GM12872 (cell line): ENCODE results near the gene INTS11.

Experiments used
- TF ChIP-seq, protein P1 (sequence below): IDR thresholded peaks from 3 replicates; pipeline ENCODE4 v1.5.1; 2011; ENCODE audit warnings: low read depth, mild to moderate bottlenecking, low read length, moderate library complexity; ENCODE audit not compliant: insufficient read depth

The INTS11 gene

GRCh38 chr1:1274931-1275431 is 49.5 kb downstream of the INTS11 start:
- TF ChIP-seq, protein P1, sequence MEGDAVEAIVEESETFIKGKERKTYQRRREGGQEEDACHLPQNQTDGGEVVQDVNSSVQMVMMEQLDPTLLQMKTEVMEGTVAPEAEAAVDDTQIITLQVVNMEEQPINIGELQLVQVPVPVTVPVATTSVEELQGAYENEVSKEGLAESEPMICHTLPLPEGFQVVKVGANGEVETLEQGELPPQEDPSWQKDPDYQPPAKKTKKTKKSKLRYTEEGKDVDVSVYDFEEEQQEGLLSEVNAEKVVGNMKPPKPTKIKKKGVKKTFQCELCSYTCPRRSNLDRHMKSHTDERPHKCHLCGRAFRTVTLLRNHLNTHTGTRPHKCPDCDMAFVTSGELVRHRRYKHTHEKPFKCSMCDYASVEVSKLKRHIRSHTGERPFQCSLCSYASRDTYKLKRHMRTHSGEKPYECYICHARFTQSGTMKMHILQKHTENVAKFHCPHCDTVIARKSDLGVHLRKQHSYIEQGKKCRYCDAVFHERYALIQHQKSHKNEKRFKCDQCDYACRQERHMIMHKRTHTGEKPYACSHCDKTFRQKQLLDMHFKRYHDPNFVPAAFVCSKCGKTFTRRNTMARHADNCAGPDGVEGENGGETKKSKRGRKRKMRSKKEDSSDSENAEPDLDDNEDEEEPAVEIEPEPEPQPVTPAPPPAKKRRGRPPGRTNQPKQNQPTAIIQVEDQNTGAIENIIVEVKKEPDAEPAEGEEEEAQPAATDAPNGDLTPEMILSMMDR, result no peak

- TF ChIP-seq, protein P1, result no peak
These were observed 50.0 kb downstream of the INTS11 start for GRCh38 chr1:1274299-1274930.

- TF ChIP-seq, protein P1, result peak; percentile 6; the same call in 1 of the 3 replicates
These were observed 50.8 kb downstream of the INTS11 start, which contains the start of gene UBE2J2 for GRCh38 chr1:1273512-1274298. UBE2J2 (minus strand) TSS chr1:1273854; CDS start chr1:1267992, 5,862 bp downstream.

- TF ChIP-seq, protein P1, result no peak
These were observed 51.3 kb downstream of the INTS11 start for GRCh38 chr1:1273209-1273511.

DNA sequence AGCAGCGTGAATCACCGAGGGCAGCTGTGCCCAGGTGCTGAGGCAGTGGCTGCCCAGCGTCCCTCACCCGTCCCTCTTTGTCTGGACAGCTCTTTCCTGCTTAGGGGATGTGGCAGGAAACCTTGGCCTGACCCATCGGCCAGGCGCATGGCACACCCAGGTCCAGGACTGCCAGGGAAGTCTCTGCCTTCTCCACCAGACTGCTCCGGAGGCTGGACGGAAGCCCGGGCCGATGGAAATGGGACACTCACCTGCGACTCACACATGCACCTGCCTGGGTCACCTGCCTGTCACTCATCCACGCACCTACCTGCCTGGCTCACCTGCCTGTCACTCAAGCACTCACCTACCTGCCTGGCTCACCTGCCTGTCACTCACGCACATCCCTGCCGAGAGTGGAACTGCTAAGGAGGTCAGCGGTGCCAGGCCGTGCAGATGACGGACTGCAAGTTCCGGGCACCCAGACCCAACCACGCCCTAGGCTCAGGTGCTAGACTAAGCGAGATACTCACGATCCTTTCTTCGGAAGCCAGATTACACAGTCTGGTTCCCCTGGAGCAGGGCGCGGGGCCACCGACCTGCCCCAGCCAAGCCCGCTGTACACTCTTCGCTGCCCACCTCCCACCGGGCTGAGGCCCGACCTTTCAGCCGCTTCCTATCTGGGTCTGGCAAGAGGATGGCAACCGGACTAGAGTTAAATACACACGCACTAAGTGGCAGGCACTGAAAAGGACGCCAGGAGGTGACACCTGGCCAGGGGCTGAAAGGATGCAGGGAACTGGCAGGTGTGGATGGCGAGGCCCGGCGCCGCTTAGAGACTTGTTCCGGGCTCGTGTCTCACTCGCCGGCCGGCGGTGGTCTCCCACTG is 51.9 kb downstream of the INTS11 start:
- TF ChIP-seq, protein P1, result no peak

- TF ChIP-seq, protein P1, result no peak
These were observed 53.6 kb downstream of the INTS11 start for GRCh38 chr1:1270813-1271212.

- TF ChIP-seq, protein P1, result no peak
These were observed 56.2 kb downstream of the INTS11 start for GRCh38 chr1:1268284-1268682.
